Effector CD4-positive, alpha-beta T cell (primary cell): ENCODE data around the gene INTS6.

Experiments used
- DNase-seq: peaks from one replicate; pipeline ENCODE4 v3.0.0-alpha.2; 2020
- total RNA-seq: gene quantifications from one replicate; lab custom pipeline; 2026; lab: John Stamatoyannopoulos, UW

INTS6 gene
- 232 reads per million, percentile 93 among the genes with 10 or more reads in this experiment for total RNA-seq

- DNase-seq, result peak; percentile 98
Measured at GRCh38 chr13:51452361-51453206, at the start of gene INTS6. TSS of gene INTS6 (minus strand) at chr13:51453036. CDS start at chr13:51452525, 511 bp downstream.

GRCh38 chr13:51502153-51502651 lies 49.4 kb upstream of the INTS6 start:
- no peak for DNase-seq

- DNase-seq, result no peak
Measured at GRCh38 chr13:51501592-51502152, 48.8 kb upstream of the INTS6 start.

- DNase-seq, result no peak
Measured at GRCh38 chr13:51501096-51501495, 48.3 kb upstream of the INTS6 start.

- no peak for DNase-seq
Measured at GRCh38 chr13:51500687-51501086, 47.9 kb upstream of the INTS6 start.

- DNase-seq, result no peak
Measured at GRCh38 chr13:51499841-51500240, 47.0 kb upstream of the INTS6 start.

GRCh38 chr13:51495316-51495715 lies 42.5 kb upstream of the INTS6 start:
- no peak for DNase-seq

GRCh38 chr13:51494156-51494555 lies 41.3 kb upstream of the INTS6 start:
- DNase-seq, result no peak

- no peak for DNase-seq
Measured at GRCh38 chr13:51488212-51488611, 35.4 kb upstream of the INTS6 start.

GRCh38 chr13:51481656-51482055 lies 28.8 kb upstream of the INTS6 start:
- DNase-seq, result no peak

GRCh38 chr13:51479199-51479523 lies 26.3 kb upstream of the INTS6 start:
- DNase-seq, result no peak

GRCh38 chr13:51478418-51479198 lies 25.8 kb upstream of the INTS6 start:
- no peak for DNase-seq

GRCh38 chr13:51477653-51478324 lies 25.0 kb upstream of the INTS6 start:
- no peak for DNase-seq

- no peak for DNase-seq
Measured at GRCh38 chr13:51477149-51477548, 24.3 kb upstream of the INTS6 start.

GRCh38 chr13:51475727-51476501 lies 23.1 kb upstream of the INTS6 start:
- DNase-seq, result no peak

- no peak for DNase-seq
Measured at GRCh38 chr13:51469790-51470189, 17.0 kb upstream of the INTS6 start.

GRCh38 chr13:51467730-51468129 lies 14.9 kb upstream of the INTS6 start:
- DNase-seq, result no peak

- DNase-seq, result no peak
Measured at GRCh38 chr13:51465124-51465523, 12.3 kb upstream of the INTS6 start.

- no peak for DNase-seq
Measured at GRCh38 chr13:51457086-51457815, 4.4 kb upstream of the INTS6 start.

- no peak for DNase-seq
Measured at GRCh38 chr13:51456510-51456909, 3.7 kb upstream of the INTS6 start.

GRCh38 chr13:51455532-51455931 lies 2.7 kb upstream of the INTS6 start:
- DNase-seq, result no peak
